Head of caudate nucleus (tissue), 42 donors: ENCODE measurements around the gene NGF.
"Not testable (repeated sequence)": the region's sequence is repeated elsewhere in the genome, so short reads cannot be mapped to it uniquely, and the experiment has no call there.

Experiments
- DNase-seq, 42 donors: peaks; one replicate each; pipeline versions ENCODE4 v3.0.0 to v3.0.0-alpha.2; 2020 to 2021; ENCODE audit warnings: mixed read lengths in 7 of 42
- intact Hi-C: fragments of 100-400 bp; cut with DNase I; formaldehyde crosslinking; loops from one replicate; pipeline ENCODE4 v1.15.0; 2022

NGF gene

GRCh38 chr1:115314092-115314491 lies 24.0 kb downstream of the NGF start:
- intact Hi-C loops, result no loop called here
- peak in 3 of 42 donors; percentile 14 to 24 (median 22) for DNase-seq

- DNase-seq, result no peak
- intact Hi-C loops, result no loop called here
These were observed 24.9 kb downstream of the NGF start for GRCh38 chr1:115313182-115313581.

GRCh38 chr1:115312742-115313141 lies 25.3 kb downstream of the NGF start:
- DNase-seq, result no peak
- intact Hi-C loops, result no loop called here

GRCh38 chr1:115311474-115311989 lies 26.5 kb downstream of the NGF start:
- no peak for DNase-seq
- intact Hi-C loops, result no loop called here

GRCh38 chr1:115310581-115311473 lies 27.2 kb downstream of the NGF start:
- intact Hi-C loops, result no loop called here
- no peak for DNase-seq

- DNase-seq, intact Hi-C loops: not testable (repeated sequence)
These were observed 28.5 kb downstream of the NGF start for GRCh38 chr1:115309504-115309903.

GRCh38 chr1:115308969-115309368 lies 29.1 kb downstream of the NGF start:
- DNase-seq, result no peak
- intact Hi-C loops, result no loop called here

- intact Hi-C loops, result no loop called here
- no peak for DNase-seq
These were observed 30.4 kb downstream of the NGF start for GRCh38 chr1:115307661-115308060.

GRCh38 chr1:115306146-115306545 lies 31.9 kb downstream of the NGF start:
- intact Hi-C loops, result no loop called here
- DNase-seq, result no peak

GRCh38 chr1:115303364-115303763 lies 34.7 kb downstream of the NGF start:
- no peak for DNase-seq
- intact Hi-C loops, result no loop called here

- no peak for DNase-seq
- intact Hi-C loops, result no loop called here
These were observed 35.6 kb downstream of the NGF start for GRCh38 chr1:115302390-115302961.

GRCh38 chr1:115301438-115302020 lies 36.5 kb downstream of the NGF start:
- intact Hi-C loops, result no loop called here
- DNase-seq, result peak in 40 of 42 donors; percentile 20 to 75 (median 42)

GRCh38 chr1:115300087-115300876 lies 37.8 kb downstream of the NGF start:
- no peak for DNase-seq
- intact Hi-C loops, result no loop called here

GRCh38 chr1:115299266-115299665 lies 38.8 kb downstream of the NGF start:
- intact Hi-C loops, result no loop called here

GRCh38 chr1:115296981-115297380 lies 41.1 kb downstream of the NGF start:
- no peak for DNase-seq
- intact Hi-C loops, result no loop called here

More at GRCh38 chr1:115299266-115299665, 38.8 kb downstream of the NGF start:
- DNase-seq, result no peak

GRCh38 chr1:115295904-115296696 lies 41.9 kb downstream of the NGF start:
- intact Hi-C loops, result no loop called here
- no peak for DNase-seq

- DNase-seq, result no peak
- intact Hi-C loops, result no loop called here
These were observed 44.1 kb downstream of the NGF start for GRCh38 chr1:115293899-115294298.

GRCh38 chr1:115293006-115293405 lies 45.0 kb downstream of the NGF start:
- DNase-seq, result no peak
- intact Hi-C loops, result no loop called here

- intact Hi-C loops, result no loop called here
- no peak for DNase-seq
These were observed 46.3 kb downstream of the NGF start for GRCh38 chr1:115291741-115292140.
